Muscle of leg (tissue), 11 donors: Measurements from ENCODE around the gene TFAP2A. TPM values are rescaled to one million over a fixed set of nuclear protein-coding genes. Genes with fewer than 3 reads are reported as not detected.

Experiments
- DNase-seq: peaks from one replicate; pipeline ENCODE4 v3.0.0; 2013
- H3K27ac ChIP-seq: one replicate; pipeline ENCODE4 v1.5.1; 2013; ENCODE audit warnings: mild to moderate bottlenecking, low read length, control low read depth
- H3K27me3 ChIP-seq: one replicate; pipeline ENCODE4 v1.6.1; 2013; ENCODE audit warnings: low read length; ENCODE audit not compliant: control insufficient read depth, insufficient read depth
- H3K36me3 ChIP-seq: one replicate; pipeline ENCODE4 v1.6.1; 2013; ENCODE audit warnings: low read length; ENCODE audit not compliant: control insufficient read depth, insufficient read depth
- H3K4me1 ChIP-seq: one replicate; pipeline ENCODE4 v1.6.1; 2013; ENCODE audit warnings: low read length; ENCODE audit not compliant: control insufficient read depth, insufficient read depth
- H3K4me3 ChIP-seq: one replicate; pipeline ENCODE4 v1.5.1; 2013; ENCODE audit warnings: low read length, control low read depth
- H3K9me3 ChIP-seq: replicated peaks from 2 replicates; pipeline ENCODE4 v1.6.1; 2013; ENCODE audit warnings: low read depth, low read length; ENCODE audit not compliant: control insufficient read depth
- WGBS: methylation state at CpG from one replicate; pipeline ENCODE4 v1.1.5; 2013; ENCODE audit warnings: missing lambda C conversion rate; ENCODE audit not compliant: insufficient coverage; 5-methylcytosine and 5-hydroxymethylcytosine counted together
- polyA plus RNA-seq, 8 donors: library from polyadenylated mRNA; unstranded; fragments of 120-200 nt; gene quantifications; one replicate each; pipeline versions ENCODE4 v1.2.1 to v1.2.3, GENCODE V29; 2013; ENCODE audit warnings: inconsistent platforms in 1 of 8, low replicate concordance in 1 of 8; ENCODE audit not compliant: insufficient read length in 8 of 8, insufficient read depth in 1 of 8
- total RNA-seq: library from RNA; stranded (reverse); fragments of 120-200 nt; gene quantifications from one replicate; pipeline ENCODE4 v1.2.4, GENCODE V29; 2013

Gene TFAP2A
- total and polyA plus RNA-seq, 9 donors: 0.13 to 11.4 (median 0.46) TPM

DNA sequence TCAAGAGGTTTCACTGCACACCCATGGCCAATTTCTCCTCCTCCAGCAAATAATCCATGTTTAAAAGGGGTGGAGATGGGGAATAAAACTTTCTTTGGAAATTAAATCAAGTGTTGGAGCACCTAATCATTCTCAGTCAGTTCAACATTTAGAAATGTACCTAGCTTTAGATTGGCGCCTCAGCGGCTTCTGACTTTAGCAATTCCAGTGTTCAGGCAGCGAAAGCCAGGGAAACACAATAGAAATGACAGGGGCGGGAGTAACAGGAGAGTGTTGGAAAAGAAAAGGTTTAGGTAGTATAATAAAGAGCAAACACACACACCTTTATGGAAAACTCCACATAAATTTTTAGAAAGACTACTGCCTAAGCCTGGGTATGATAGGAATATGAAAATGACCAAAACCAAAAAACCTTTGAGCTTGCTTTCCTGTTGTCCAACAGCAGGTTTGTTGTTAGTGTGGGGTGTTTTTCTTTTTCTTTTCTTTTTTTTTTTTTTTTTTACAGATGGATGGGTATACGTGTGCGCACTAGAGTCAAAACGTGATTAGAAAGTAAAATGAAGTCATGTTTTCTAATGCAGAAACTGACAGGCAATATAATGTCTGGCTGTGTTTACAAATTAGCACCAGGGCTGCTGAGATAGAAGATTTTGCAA lies 7.7 kb downstream of the TFAP2A start:
- Histone ChIP-seq H3K27me3 (peaks cover 54% of the 10 kb centered on the region), H3K36me3 (no peaks in the 10 kb centered on the region), H3K4me1 (peaks cover 21% of the 10 kb centered on the region), H3K4me3 (no peak overlapping the region), H3K9me3 (no peaks in the 10 kb centered on the region), H3K27ac (no peak overlapping the region)
- no peak for DNase-seq
- WGBS: no CpG with 5 or more reads among the region's 7 CpGs

- Histone ChIP-seq H3K4me1 (peaks cover 16% of the 10 kb centered on the region), H3K36me3 (no peaks in the 10 kb centered on the region), H3K27ac (no peak overlapping the region), H3K9me3 (no peaks in the 10 kb centered on the region), H3K27me3 (peaks cover 48% of the 10 kb centered on the region), H3K4me3 (no peak overlapping the region)
- no peak for DNase-seq
- WGBS: no CpG with 5 or more reads among the region's 1 CpG
These were observed 8.3 kb downstream of the TFAP2A start for GRCh38 chr6:10406556-10406955.

GRCh38 chr6:10405513-10405900 lies 9.4 kb downstream of the TFAP2A start:
- no peaks in the 10 kb centered on the region for H3K9me3 ChIP-seq
- no peak for DNase-seq
- H3K27ac ChIP-seq: no peak overlapping the region
- H3K36me3 ChIP-seq: no peaks in the 10 kb centered on the region
- H3K4me3 ChIP-seq: no peak overlapping the region
- no CpG with 5 or more reads among the region's 3 CpGs for WGBS
- H3K27me3 ChIP-seq: peaks cover 43% of the 10 kb centered on the region
- peaks cover 10% of the 10 kb centered on the region for H3K4me1 ChIP-seq

- WGBS: 21% methylated on average over 15 of the region's 31 CpGs
- Histone ChIP-seq H3K27me3 (peaks cover 41% of the 10 kb centered on the region), H3K27ac (no peak overlapping the region)
These were observed 9.9 kb downstream of the TFAP2A start for GRCh38 chr6:10404799-10405512.

DNA sequence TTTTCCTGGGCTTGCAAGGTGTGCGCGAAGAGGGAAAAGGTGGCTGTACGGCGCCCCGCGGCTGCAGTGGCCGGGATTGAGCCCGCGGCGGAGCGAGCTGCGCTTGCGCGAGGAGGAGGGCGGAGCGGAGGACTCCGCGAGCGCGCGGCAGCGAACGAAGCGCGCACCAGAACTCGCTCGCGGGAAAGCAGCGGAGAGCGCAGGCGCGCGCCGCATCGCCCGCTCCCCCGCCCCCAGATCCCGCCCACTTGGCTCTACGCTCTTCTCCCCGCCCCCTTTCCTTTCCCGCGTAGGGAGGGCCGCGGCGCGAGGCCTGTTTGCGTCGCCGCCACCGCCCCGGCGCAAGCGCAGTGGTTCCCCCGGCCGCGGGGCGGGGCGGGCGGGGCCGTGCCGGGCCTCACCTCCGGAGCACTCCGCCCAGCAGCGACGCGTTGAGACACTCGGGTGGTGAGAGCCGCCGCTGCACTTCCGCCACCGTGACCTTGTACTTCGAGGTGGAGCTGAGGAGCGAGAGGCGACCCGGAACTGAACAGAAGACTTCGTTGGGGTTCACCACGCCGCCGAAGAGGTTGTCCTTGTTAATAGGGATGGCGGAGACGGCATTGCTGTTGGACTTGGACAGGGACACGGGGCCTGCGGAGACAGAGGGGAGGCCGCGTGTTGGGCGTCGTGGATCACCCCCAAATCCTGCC lies 10.6 kb downstream of the TFAP2A start:
- DNase-seq: peak; percentile 96
- under 1% methylated on average over 82 of the region's 87 CpGs for WGBS
- H3K27ac ChIP-seq: no peak overlapping the region
- H3K4me1 ChIP-seq: peaks cover 10% of the 10 kb centered on the region
- H3K4me3 ChIP-seq: peak overlapping the region; percentile 61
- no peaks in the 10 kb centered on the region for H3K9me3 ChIP-seq
- peaks cover 40% of the 10 kb centered on the region for H3K27me3 ChIP-seq
- H3K36me3 ChIP-seq: no peaks in the 10 kb centered on the region

More at GRCh38 chr6:10404799-10405512, 9.9 kb downstream of the TFAP2A start:
- H3K4me1 ChIP-seq: peaks cover 10% of the 10 kb centered on the region
- H3K4me3 ChIP-seq: peak overlapping the region; percentile 49
- no peaks in the 10 kb centered on the region for H3K9me3 ChIP-seq
- H3K36me3 ChIP-seq: no peaks in the 10 kb centered on the region
- DNase-seq: no peak

GRCh38 chr6:10403385-10404106 lies 11.3 kb downstream of the TFAP2A start:
- H3K36me3 ChIP-seq: no peaks in the 10 kb centered on the region
- H3K27me3 ChIP-seq: peaks cover 46% of the 10 kb centered on the region
- no peaks in the 10 kb centered on the region for H3K9me3 ChIP-seq
- H3K27ac ChIP-seq: no peak overlapping the region
- H3K4me1 ChIP-seq: peaks cover 10% of the 10 kb centered on the region
- peak overlapping the region; percentile 61 for H3K4me3 ChIP-seq
- DNase-seq: no peak
- WGBS: 0% methylated on average over 8 of the region's 16 CpGs

DNA sequence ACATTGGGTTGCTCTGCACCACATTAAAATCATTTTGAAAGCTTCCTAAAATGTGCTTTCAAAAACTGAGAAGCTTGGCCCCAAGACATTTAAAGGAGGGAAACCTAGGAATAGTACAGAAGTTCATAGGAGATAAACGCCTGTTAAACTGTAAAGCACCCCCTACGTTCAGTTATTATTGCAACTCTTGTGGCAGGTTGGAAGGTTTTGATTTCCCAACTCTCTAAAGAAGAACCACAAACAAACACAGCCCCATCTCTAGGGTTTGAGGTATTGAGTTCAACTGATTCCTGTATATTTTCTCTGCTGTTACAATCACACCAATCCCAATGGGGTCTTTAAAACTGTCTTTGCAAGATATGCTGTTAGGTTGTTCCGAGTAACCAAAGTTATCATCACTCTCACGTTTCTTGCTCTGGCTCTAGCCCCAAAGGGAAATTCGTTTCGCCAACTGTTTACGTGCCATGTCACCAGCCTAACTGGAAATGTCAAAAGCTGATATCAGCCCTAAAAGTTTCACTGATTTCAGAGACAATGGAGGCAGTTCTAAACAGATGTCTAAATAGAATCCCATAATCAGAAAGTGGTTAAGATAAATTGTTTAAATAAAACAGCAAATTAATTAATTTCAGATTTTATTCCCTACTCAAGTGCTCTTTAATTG lies 12.1 kb downstream of the TFAP2A start:
- no peak overlapping the region for H3K4me3 ChIP-seq
- peaks cover 53% of the 10 kb centered on the region for H3K27me3 ChIP-seq
- H3K4me1 ChIP-seq: peaks cover 10% of the 10 kb centered on the region
- no peaks in the 10 kb centered on the region for H3K9me3 ChIP-seq
- no peaks in the 10 kb centered on the region for H3K36me3 ChIP-seq
- WGBS: 8% methylated on average over 4 of the region's 7 CpGs
- DNase-seq: no peak
- H3K27ac ChIP-seq: no peak overlapping the region

DNA sequence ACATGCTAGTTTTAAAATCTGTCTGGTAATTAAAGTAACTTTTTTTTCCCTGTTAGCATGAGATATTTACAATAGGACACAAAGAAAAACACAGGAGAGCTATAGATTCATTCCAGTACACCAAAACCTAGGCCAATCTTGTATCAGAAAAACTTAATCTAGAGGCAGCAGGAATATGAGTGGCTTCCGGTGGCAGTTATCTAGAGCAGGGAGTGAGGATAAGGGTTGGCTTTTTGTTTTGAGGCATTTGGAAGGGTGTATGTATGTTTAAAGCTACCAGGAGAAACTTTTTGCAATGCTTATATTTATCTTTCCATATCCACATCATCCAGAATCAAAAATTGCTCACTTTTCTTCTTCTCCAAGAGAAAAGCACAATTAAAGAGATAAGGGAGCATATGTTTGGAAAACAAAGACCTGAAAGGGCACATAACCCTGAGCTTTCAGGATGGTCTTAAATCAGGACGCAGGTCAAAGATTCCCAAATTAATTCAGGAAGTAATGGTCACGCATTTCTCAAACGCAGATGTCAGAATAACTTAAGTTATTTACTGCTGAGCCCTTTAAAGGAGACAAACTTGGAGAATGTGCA lies 13.1 kb downstream of the TFAP2A start:
- Histone ChIP-seq H3K4me1 (peaks cover 10% of the 10 kb centered on the region), H3K36me3 (no peaks in the 10 kb centered on the region), H3K4me3 (no peak overlapping the region), H3K27ac (no peak overlapping the region), H3K27me3 (peaks cover 49% of the 10 kb centered on the region), H3K9me3 (no peaks in the 10 kb centered on the region)
- DNase-seq: no peak
- WGBS: no CpG with 5 or more reads among the region's 4 CpGs

- DNase-seq: no peak
- peaks cover 53% of the 10 kb centered on the region for H3K27me3 ChIP-seq
- no peak overlapping the region for H3K27ac ChIP-seq
- H3K4me3 ChIP-seq: no peak overlapping the region
- no peaks in the 10 kb centered on the region for H3K36me3 ChIP-seq
- H3K4me1 ChIP-seq: peaks cover 10% of the 10 kb centered on the region
- H3K9me3 ChIP-seq: no peaks in the 10 kb centered on the region
- 8% methylated on average over 5 of the region's 9 CpGs for WGBS
These were observed 13.8 kb downstream of the TFAP2A start for GRCh38 chr6:10401004-10401536.
